Lung (tissue), 12 donors: Measurements from ENCODE around the gene CNNM4. TPM values are rescaled to one million over a fixed set of nuclear protein-coding genes. Genes with fewer than 3 reads are reported as not detected.

ENCODE experiments used
- ATAC-seq: fragments of 200-7000 bp; cut with Tn5 transposase; one replicate; pipeline ENCODE4 v1.9.1; 2020; ENCODE audit warnings: moderate number of reproducible peaks; ENCODE audit not compliant: insufficient read depth, low FRiP score
- DNase-seq, 3 donors: peaks; one replicate each; pipeline ENCODE4 v3.0.0-alpha.2; 2013 to 2017
- H3K27ac ChIP-seq, 2 donors: one replicate each; pipeline ENCODE4 v1.5.1; 2013; ENCODE audit warnings: mild to moderate bottlenecking in 2 of 2, moderate library complexity in 2 of 2, control low read depth in 1 of 2, inconsistent platforms in 1 of 2, low read depth in 1 of 2, low read length in 1 of 2
- H3K27me3 ChIP-seq, 3 donors: one replicate each; pipeline ENCODE4 v1.5.1; 2013; ENCODE audit warnings: low read length in 2 of 3; ENCODE audit not compliant: control insufficient read depth in 3 of 3, insufficient read depth in 3 of 3
- H3K36me3 ChIP-seq, 4 donors: one replicate each; pipeline ENCODE4 v1.5.1; 2013; ENCODE audit warnings: low read length in 4 of 4, mild to moderate bottlenecking in 1 of 4, moderate library complexity in 1 of 4; ENCODE audit not compliant: control insufficient read depth in 4 of 4, insufficient read depth in 4 of 4
- H3K4me1 ChIP-seq, 5 donors: one replicate each; pipeline ENCODE4 v1.5.1; 2013; ENCODE audit warnings: low read length in 5 of 5, mild to moderate bottlenecking in 2 of 5, moderate library complexity in 1 of 5; ENCODE audit not compliant: control insufficient read depth in 5 of 5, insufficient read depth in 5 of 5
- H3K4me3 ChIP-seq: one replicate; pipeline ENCODE4 v1.5.1; 2013; ENCODE audit warnings: mild to moderate bottlenecking, control low read depth, moderate library complexity
- H3K9ac ChIP-seq, 2 donors: one replicate each; pipeline ENCODE4 v1.5.1; 2013; ENCODE audit warnings: low read length in 2 of 2, control low read depth in 1 of 2; ENCODE audit not compliant: insufficient read depth in 1 of 2
- H3K9me3 ChIP-seq, 4 donors: one replicate each; pipeline ENCODE4 v1.5.1; 2013; ENCODE audit warnings: low read length in 3 of 4, mild to moderate bottlenecking in 1 of 4, moderate library complexity in 1 of 4; ENCODE audit not compliant: control insufficient read depth in 4 of 4, insufficient read depth in 3 of 4
- WGBS, 2 donors: extraction: QIAGEN DNeasy Blood & Tissue Kit; methylation state at CpG; one replicate each; pipeline ENCODE4 v1.1.7; 2013; 5-methylcytosine and 5-hydroxymethylcytosine counted together
- polyA plus RNA-seq, 2 donors: library from polyadenylated mRNA; stranded (reverse); fragments of 200-250 nt; gene quantifications; one replicate each; pipeline ENCODE4 v1.2.1, GENCODE V29; 2013
- total RNA-seq, 2 donors: library from RNA; depleted of rRNA in 1 of 2; stranded (reverse); fragments of >200 nt in 1 of 2; gene quantifications; one replicate each; pipeline ENCODE4 v1.2.1, GENCODE V29; 2014 to 2021
- TF ChIP-seq, protein P1 (sequence below): IDR thresholded peaks from 2 replicates; pipeline ENCODE4 v1.5.1; 2012; ENCODE audit warnings: mild to moderate bottlenecking; ENCODE audit errors: control extremely low read depth, extremely low read depth
- donor health status: control.
- donor health status: control.
- donor health status: Bipolar disorder and iron deficiency.
- donor health status: healthy.
- donor health status: DM: yes; HTN: yes; CAD: no.

CNNM4 gene
- total and polyA plus RNA-seq, 4 donors = 4.0 to 19.8 (median 12.3) TPM

GRCh38 chr2:96760986-96761832 is 507 bp downstream of the CNNM4 start:
- Histone ChIP-seq H3K4me3 (peak overlapping the region; percentile 77), H3K4me1 (peaks cover 10 to 38% (median 20%) of the 10 kb centered on the region in 5 donors), H3K9ac (peak overlapping the region; percentile 41 to 86), H3K27me3 (no peaks in the 10 kb centered on the region), H3K9me3 (no peaks in the 10 kb centered on the region), H3K27ac (peak overlapping the region; percentile 35 to 73), H3K36me3 (no peaks in the 10 kb centered on the region)
- WGBS, 2 donors = 23 to 29% methylated on average over 46 to 59 of the region's 59 CpGs
- ATAC-seq = no peak
- TF ChIP-seq, protein P1, sequence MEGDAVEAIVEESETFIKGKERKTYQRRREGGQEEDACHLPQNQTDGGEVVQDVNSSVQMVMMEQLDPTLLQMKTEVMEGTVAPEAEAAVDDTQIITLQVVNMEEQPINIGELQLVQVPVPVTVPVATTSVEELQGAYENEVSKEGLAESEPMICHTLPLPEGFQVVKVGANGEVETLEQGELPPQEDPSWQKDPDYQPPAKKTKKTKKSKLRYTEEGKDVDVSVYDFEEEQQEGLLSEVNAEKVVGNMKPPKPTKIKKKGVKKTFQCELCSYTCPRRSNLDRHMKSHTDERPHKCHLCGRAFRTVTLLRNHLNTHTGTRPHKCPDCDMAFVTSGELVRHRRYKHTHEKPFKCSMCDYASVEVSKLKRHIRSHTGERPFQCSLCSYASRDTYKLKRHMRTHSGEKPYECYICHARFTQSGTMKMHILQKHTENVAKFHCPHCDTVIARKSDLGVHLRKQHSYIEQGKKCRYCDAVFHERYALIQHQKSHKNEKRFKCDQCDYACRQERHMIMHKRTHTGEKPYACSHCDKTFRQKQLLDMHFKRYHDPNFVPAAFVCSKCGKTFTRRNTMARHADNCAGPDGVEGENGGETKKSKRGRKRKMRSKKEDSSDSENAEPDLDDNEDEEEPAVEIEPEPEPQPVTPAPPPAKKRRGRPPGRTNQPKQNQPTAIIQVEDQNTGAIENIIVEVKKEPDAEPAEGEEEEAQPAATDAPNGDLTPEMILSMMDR = no peak
- peak; percentile 44 to 59 (median 57) for DNase-seq

DNA sequence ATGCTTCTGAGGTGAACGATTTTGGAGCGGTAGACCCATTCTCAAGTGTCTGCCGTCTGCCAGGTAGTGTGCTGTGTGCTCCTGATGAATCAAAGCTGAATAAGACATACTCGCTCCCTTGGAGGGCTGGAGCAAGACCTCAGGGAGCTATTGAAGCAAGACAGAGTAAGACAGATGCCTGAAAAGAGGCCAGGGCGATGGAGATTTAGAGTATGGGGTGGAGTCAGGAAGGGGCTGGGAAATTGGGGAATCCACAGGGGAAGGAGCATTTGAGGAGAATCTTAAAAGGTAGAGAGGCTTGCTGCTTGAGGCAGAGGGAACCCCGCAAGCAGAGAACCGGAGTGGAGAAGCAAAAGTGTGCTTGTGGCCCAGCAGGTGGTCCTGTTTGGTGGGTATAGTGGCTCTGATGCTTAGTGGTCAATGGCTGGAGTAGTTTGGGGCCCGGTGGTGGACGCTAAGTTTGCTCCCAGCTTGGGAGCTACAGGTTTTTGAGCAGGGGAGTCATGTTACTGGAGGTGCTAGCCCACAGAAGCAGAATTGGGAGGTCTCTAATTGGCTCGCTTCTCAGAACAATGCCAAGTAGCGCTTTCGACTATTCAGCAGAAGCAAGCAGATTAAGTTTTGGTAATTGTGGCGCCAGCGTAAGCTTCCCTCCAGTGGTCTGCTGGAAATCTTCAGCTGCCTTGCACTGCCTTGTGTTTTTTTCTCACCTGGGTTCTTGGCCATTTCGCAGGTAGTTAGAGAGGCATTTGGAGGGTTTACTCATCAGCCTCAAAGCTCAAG is 2.0 kb downstream of the CNNM4 start:
- no peaks in the 10 kb centered on the region for H3K9me3 ChIP-seq
- ATAC-seq (no peak), DNase-seq (peak in 2 of 3 donors; percentile 40 to 63)
- H3K27me3 ChIP-seq = no peaks in the 10 kb centered on the region
- WGBS, 2 donors = 15 to 31% methylated on average over 15 of the region's 15 CpGs
- peak overlapping the region; percentile 52 to 62 for H3K9ac ChIP-seq
- H3K4me3 ChIP-seq = no peak overlapping the region
- H3K4me1 ChIP-seq = peaks cover 10 to 38% (median 20%) of the 10 kb centered on the region in 5 donors
- no peak overlapping the region for H3K27ac ChIP-seq
- TF ChIP-seq, protein P1 = no peak
- H3K36me3 ChIP-seq = no peaks in the 10 kb centered on the region

DNA sequence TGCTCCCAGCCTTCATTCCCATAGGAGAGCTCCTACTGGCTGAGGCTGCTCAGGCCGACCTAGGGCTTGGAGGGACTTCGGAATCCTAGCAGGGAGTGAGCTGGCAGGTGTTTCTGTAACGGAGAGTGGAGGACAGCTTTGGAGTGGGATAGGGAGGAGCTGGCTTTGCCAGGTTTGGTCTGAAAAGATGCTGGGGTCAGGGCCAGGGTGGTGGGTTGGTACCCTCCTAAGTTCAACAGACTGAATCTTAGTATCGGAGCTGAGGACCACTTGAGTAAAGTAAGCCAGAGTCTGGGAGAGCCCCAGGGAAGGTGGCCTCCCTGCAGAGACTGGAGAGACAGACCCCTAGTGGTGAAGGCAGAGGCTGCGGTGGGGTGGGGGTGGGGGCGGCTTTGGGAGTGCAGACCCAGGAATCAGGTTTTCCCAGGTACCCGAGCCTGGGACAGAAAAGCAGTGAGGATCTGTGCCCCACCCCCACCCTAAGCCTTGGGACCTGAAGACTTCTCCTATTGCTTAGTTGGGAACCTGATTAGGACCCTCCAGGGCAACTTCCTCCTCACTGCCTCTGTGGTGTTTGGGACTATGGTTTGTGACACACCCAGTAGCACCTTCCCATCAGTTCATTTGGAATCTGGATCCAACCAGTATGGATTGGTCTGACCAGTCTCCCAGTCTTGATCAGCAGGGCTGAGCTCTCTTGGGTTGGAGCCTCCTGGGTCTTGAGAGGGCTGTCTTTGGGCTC is 3.0 kb downstream of the CNNM4 start:
- Histone ChIP-seq H3K36me3 (no peaks in the 10 kb centered on the region), H3K4me1 (peaks cover 10 to 38% (median 20%) of the 10 kb centered on the region in 5 donors), H3K27ac (peak overlapping the region in 1 of 2 donors; percentile 48), H3K9ac (peak overlapping the region in 1 of 2 donors; percentile 24), H3K27me3 (no peaks in the 10 kb centered on the region), H3K9me3 (no peaks in the 10 kb centered on the region), H3K4me3 (no peak overlapping the region)
- no peak for ATAC-seq
- WGBS, 2 donors = 17 to 20% methylated on average over 7 of the region's 7 CpGs
- TF ChIP-seq, protein P1 = no peak
- DNase-seq = peak; percentile 45 to 52 (median 47)
